OCI-LY1 (cell line): ENCODE results near the gene PDGFRB.

Experiments
- CTCF ChIP-seq: fragments of 200-600 bp; sonication (generic), shearing (Covaris generic); IDR thresholded peaks from 2 replicates; pipeline ENCODE4 v1.5.1; 2017; ENCODE audit warnings: mild to moderate bottlenecking, antibody characterized with exemption, low read length, moderate library complexity, mixed read lengths
- EZH2 ChIP-seq: fragments of 200-600 bp; sonication (generic), shearing (Covaris generic); IDR thresholded peaks from 2 replicates; pipeline ENCODE4 v1.8.0; 2017; ENCODE audit warnings: borderline replicate concordance, mixed run types, mild to moderate bottlenecking, antibody characterized with exemption, low read length, moderate library complexity, mixed read lengths

DNA sequence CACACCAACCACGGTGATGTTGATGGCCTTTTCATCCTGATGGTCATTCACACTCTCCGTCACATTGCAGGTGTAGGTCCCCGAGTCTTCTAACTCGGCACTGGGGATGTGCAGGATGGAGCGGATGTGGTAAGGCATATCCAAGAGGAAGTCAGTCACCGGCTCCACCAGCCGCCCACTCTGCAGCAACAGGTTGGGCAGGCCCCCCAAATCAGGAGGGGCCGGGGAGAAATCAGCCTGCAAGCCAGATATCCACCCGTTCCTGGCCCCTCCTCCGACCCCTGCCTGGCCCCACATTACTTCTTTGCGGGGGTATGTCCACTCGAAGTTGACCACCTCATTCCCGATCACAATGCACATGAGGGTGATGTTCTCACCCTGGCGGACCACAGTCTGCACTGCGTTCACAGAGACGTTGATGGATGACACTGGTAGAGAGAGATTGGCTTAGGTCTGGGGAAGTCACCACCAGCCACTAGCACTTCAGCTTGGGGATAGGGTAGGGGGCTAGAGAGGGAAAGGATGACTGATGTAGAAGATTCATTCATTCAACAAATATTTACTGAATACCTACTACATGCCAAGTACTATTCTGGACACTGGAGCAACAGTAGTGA is 22.0 kb downstream of the PDGFRB start:
- TF ChIP-seq CTCF: no peak
- TF ChIP-seq EZH2: no peak
